Measurements from ENCODE around the gene GTPBP1.
A peak's percentile ranks its signal among the peaks of the same experiment; 100 is the strongest.

The GTPBP1 gene

GRCh38 chr22:38705235-38706100 lies at the start of gene GTPBP1:
Gene GTPBP1 (plus strand): TSS chr22:38705944. CDS start chr22:38705956, 12 bp downstream.
- DNase-seq (ENCODE audit: low read depth, low spot score), result peak; percentile 100

GRCh38 chr22:38656256-38657044 lies 49.3 kb upstream of the GTPBP1 start, which contains the start of the genes CBY1 and FAM227A:
Gene CBY1 (plus strand): TSS chr22:38656638. CDS start chr22:38668055, 11,417 bp downstream.
Gene FAM227A (minus strand): TSS chr22:38656392. CDS start chr22:38650168, 6,224 bp downstream.
- peak; percentile 84 for DNase-seq (ENCODE audit: low read depth, low spot score)

DNA sequence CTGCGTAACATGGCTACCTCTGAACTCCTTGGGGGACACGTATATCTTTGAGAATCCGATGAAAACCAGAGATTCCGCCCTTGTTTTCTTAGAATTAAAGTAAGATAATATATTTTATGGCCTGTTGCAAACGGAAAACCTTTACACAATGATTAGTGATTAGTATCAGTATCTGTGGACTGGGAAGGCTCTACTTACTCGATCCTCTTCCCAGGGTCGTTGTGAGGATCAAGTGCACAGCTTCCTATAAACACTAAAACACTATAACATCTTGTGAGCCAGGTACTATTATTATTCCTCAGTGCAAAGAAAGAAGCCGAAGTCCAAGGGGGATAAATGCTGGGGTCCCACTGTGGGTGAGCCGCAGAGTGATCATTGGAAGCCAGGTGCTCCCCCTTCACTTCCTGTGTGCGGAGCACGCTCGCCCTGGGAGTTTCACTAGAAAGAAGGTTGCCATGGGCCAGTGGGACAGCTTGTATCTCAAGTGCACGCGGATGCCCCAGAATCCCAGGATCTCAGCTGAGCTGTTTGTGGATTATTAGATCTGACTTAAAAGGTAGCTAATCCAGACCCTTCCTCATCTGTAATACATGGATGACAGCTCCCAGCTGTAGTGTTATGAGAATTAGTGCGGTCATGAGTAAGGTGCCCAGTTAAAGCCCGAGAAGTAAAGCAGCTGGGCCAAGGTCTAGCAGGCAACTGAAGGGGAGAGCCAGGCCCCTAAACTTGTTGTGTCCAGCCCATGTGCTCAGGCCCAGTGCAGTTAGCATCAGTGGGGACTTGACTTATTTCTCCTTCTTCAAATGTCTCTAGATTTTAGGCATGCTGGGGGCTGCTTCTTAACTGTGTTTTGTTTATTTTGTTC lies 48.5 kb upstream of the GTPBP1 start:
- no peak for DNase-seq (ENCODE audit: low read depth, low spot score)

DNA sequence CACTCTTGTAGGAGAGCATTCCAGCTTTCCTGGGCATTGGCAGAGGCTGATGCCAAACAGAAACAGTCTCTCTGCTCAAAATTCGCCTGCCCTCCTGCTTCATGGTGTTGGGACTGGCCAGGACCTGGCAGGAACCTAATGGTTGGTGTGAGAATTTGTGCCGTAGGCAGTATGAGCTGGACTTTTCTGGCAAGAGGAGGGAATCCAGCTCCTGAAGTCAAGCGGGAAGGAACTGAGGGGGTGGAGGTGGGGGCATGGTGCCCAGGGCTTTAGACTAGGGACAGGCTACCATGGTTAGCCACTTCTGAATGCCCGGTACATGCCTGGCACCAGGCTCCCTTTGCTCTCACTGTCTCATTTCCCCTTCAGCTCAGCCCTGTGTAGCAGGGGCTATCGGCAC lies 30.9 kb upstream of the GTPBP1 start:
- DNase-seq (ENCODE audit: low read depth, low spot score), result no peak

GRCh38 chr22:38675833-38676232 lies 29.9 kb upstream of the GTPBP1 start:
- no peak for DNase-seq (ENCODE audit: low read depth, low spot score)

DNA sequence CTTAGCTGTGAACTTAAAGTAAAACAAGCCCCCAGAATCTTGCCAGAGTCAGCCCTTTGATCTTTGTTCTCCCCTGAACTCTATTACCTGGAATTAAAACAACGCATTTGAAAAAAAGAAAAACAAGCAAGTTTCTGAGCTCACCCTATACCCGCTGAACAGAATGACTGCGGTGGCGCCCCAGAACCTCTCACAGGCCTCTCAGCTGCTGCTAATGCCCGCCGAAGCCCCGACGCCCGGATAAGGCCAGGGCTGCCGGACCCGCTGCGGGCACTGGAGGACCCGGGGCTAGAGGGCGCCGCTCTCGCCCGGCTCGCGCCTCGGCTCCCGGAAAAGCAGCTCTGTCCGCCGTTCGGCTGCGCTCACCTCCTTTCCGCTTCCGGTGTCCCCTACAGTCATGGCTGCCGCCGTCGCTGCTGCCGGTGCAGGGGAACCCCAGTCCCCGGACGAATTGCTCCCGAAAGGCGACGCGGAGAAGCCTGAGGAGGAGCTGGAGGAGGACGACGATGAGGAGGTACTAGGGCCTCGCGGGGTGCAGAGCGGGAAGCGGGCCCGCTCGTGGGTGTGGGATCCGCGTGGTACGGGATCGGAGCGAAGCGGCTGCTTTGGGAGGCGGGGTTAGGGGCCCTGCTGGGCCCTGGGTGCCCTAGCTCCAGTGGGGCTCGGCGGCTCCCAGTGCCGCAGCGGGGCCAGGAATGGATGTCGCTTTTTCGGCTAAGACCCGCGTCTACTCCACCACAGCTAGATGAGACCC lies 24.0 kb upstream of the GTPBP1 start, which contains the start of gene TOMM22:
TOMM22 (plus strand) TSS at position 376 of the 754 bp plus-strand sequence; CDS start at position 398, 22 bp downstream.
- DNase-seq (ENCODE audit: low read depth, low spot score), result peak; percentile 68

DNA sequence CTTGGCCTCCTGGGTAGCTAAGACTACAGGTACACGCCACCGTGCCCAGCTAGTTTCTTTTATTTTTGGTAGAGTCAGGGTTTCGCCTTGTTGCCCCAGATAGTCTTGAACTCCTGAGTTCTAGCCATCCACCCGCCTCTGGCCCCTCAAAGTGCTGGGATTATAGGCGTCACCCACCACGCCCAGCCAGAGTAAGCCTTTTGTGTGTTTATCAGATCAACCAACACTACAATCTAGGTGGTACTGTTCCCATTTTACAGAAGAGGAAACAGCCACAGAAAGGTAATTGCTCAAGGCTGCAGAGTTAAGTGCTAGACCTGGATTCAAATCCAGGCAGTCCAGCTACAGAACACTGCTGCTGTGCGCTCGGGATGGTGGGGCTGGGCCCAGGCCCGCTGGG lies 20.8 kb upstream of the GTPBP1 start:
- no peak for DNase-seq (ENCODE audit: low read depth, low spot score)

- DNase-seq (ENCODE audit: low read depth, low spot score), result no peak
These were observed 20.0 kb upstream of the GTPBP1 start for GRCh38 chr22:38685761-38686160.

DNA sequence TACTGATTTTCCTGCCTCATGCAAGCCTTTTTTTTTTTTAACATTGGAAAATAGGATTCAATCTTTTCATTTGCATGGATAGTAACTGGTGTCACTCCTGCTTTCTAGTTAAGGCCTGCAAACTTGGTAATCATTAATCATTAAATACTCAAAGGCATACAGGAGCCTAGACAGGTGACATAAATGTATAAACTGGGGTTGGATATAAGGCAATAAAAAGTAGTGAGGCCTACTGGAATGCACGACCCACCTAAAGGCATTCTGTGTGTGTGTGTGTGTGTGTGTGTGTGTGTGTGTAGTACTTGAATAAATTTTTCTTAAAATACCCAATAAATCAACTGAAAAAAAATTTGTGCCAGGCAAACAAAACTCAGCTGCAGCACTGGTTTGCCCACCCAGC lies 16.1 kb upstream of the GTPBP1 start:
- DNase-seq (ENCODE audit: low read depth, low spot score), result no peak

DNA sequence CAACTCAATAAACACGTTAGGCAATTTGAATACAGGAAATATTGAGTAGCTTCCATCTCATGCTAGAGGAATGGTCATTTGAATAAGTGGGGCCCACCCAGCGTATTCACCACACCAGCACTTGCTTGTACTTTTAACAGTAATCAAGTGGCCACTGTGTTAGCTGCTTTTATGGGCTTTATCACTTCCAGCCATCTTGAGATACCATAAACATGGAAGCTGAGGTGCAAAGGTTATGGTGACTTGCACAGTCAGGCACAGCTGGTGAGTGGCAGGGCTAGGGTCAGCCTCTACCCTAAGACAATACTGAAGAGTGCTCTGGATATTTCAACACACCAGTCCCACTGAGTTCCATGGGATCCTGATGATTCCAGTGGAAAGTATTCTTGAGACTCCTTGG lies 11.7 kb upstream of the GTPBP1 start:
- DNase-seq (ENCODE audit: low read depth, low spot score), result no peak

DNA sequence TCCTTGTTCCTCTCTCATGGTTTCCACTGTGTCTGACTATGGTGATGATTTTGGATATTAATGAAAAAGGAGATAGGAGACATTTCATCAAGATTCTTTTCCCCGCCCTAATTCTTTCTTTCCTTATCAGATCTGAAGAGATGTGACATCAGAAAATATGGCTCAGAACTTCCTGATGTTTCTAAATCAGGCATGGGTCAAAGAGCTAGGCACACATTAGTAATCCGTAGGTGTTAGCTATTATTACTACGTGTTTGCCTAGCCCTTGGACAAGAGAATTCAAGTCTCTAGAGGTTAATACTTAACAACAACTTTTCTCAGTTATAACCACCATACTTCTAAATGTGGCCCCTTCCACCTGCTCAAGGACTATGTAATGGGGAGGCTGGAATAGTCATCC lies 10.8 kb upstream of the GTPBP1 start:
- DNase-seq (ENCODE audit: low read depth, low spot score), result no peak

- DNase-seq (ENCODE audit: low read depth, low spot score), result no peak
These were observed 8.9 kb upstream of the GTPBP1 start for GRCh38 chr22:38696606-38697424.

GRCh38 chr22:38697425-38698089 lies 8.2 kb upstream of the GTPBP1 start:
- no peak for DNase-seq (ENCODE audit: low read depth, low spot score)

DNA sequence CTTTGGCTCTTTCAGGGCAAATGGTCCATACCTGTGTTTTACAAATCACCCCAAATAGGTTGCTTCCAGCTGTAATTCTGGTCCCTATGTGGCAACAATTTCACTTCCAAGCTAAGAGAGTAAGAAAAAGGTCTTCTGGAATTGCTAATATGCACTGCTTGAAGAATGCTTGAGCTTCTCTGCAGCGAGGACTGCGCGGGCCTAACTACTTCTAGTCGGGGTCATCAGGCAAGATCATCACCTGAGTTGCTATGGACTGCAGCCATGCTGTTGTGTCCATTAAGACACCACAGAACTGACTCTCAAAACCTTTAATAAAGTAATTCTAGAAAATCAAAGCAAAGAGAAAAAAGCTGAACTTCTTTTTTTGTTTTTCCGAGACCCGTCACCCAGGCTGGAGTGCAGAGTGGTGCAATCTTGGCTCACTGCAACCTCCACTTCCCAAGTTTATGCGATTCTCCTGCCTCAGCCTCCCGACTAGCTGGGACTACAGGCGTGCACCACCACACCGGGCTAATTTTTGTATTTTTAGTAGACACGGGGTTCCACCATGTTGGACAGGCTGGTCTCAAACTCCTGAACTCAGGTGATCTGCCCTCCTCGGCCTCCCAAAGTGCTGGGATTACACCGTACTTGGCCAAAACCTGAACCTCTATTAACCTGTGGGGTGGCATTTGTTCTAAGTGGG lies 7.2 kb upstream of the GTPBP1 start:
- no peak for DNase-seq (ENCODE audit: low read depth, low spot score)

DNA sequence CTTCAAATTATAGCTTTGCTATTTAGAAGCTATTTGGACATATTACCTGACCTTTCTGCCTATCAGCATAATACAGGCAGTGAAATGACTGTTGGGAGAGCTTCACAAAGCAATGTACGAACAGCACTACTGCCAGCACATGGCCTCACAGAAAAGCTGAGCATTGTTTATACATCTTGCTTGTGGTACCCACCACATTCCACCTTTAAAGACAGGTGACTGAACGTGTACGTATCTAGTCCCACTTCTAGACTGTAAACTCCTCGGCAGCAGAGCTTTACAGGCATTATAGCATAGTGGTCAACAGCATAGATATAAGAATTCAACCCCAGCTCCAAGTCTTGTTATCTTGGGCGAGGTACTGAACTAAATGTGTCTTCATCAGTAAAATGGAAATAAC lies 6.6 kb upstream of the GTPBP1 start:
- DNase-seq (ENCODE audit: low read depth, low spot score), result no peak

GRCh38 chr22:38699784-38700183 lies 6.0 kb upstream of the GTPBP1 start:
- DNase-seq (ENCODE audit: low read depth, low spot score), result no peak

- DNase-seq (ENCODE audit: low read depth, low spot score), result no peak
These were observed 5.4 kb upstream of the GTPBP1 start for GRCh38 chr22:38700270-38700788.

Data from iPS DF 19.7 (cell line).